Fibroblast of villous mesenchyme (primary cell): ENCODE measurements around the gene C1orf21. TPM values are rescaled to one million over a fixed set of nuclear protein-coding genes. Genes with fewer than 3 reads are reported as not detected.

ENCODE experiments used
- DNase-seq: peaks from one replicate; pipeline ENCODE4 v3.0.0-alpha.2; 2010; ENCODE audit warnings: low read depth
- H3K4me3 ChIP-seq: 2 replicates; pipeline ENCODE4 v1.5.1; 2011; ENCODE audit warnings: low read depth, mild to moderate bottlenecking, low read length
- CTCF ChIP-seq: IDR thresholded peaks from 2 replicates; pipeline ENCODE4 v1.5.1; 2012; ENCODE audit warnings: low read depth, mild to moderate bottlenecking, low read length; ENCODE audit not compliant: insufficient read depth
- total RNA-seq: library from RNA; depleted of rRNA; stranded (reverse); fragments of >200 nt; gene quantifications from 2 replicates; pipeline ENCODE4 v1.2.3, GENCODE V29; 2012

Gene C1orf21
- total RNA-seq, 1 donor, result 3.5 TPM

GRCh38 chr1:184399192-184399847 is 12.5 kb downstream of the C1orf21 start:
- TF ChIP-seq CTCF, result no peak

GRCh38 chr1:184403961-184404726 is 17.3 kb downstream of the C1orf21 start:
- no peak for DNase-seq
- no peak overlapping the region for H3K4me3 ChIP-seq
- TF ChIP-seq CTCF, result no peak

More at GRCh38 chr1:184399192-184399847, 12.5 kb downstream of the C1orf21 start:
- no peak for DNase-seq
- H3K4me3 ChIP-seq, result no peak overlapping the region

GRCh38 chr1:184404727-184405027 is 17.8 kb downstream of the C1orf21 start:
- DNase-seq, result no peak
- H3K4me3 ChIP-seq, result no peak overlapping the region
- no peak for TF ChIP-seq CTCF

GRCh38 chr1:184405094-184405800 is 18.4 kb downstream of the C1orf21 start:
- no peak for TF ChIP-seq CTCF
- no peak for DNase-seq

GRCh38 chr1:184405801-184406142 is 18.9 kb downstream of the C1orf21 start:
- H3K4me3 ChIP-seq, result no peak overlapping the region
- no peak for DNase-seq
- TF ChIP-seq CTCF, result no peak

More at GRCh38 chr1:184405094-184405800, 18.4 kb downstream of the C1orf21 start:
- no peak overlapping the region for H3K4me3 ChIP-seq

GRCh38 chr1:184406479-184406878 is 19.6 kb downstream of the C1orf21 start:
- no peak for DNase-seq
- no peak overlapping the region for H3K4me3 ChIP-seq
- no peak for TF ChIP-seq CTCF
